ENCODE data around the gene VHLL.

GRCh38 chr1:156337052-156337887 lies 38.2 kb upstream of the VHLL start:
- TF ChIP-seq RAD21 (IDR thresholded peaks at IDR 0.05; ENCODE audit: low read length): no peak
- TF ChIP-seq POLR2AphosphoS5 (IDR thresholded peaks at IDR 0.05; ENCODE audit: low read depth, low read length): no peak
- no peak for TF ChIP-seq ZBTB33 (IDR thresholded peaks at IDR 0.05; ENCODE audit: borderline replicate concordance, low read depth)
- no peak for TF ChIP-seq CTCF (IDR thresholded peaks at IDR 0.05)
- no peak for TF ChIP-seq EP300 (IDR thresholded peaks at IDR 0.05; ENCODE audit: borderline replicate concordance in 1 of 2, low read depth in 1 of 2, low read length in 1 of 2)
